Stomach smooth muscle (tissue), 2 donors: ENCODE data around the gene TICAM1.
"Not testable (repeated sequence)": the region's sequence is repeated elsewhere in the genome, so short reads cannot be mapped to it uniquely, and the experiment has no call there.

Experiments
- H3K27ac ChIP-seq: one replicate; pipeline ENCODE4 v1.7.0; 2013; ENCODE audit warnings: mild to moderate bottlenecking, low read length, inconsistent platforms
- H3K27me3 ChIP-seq, 2 donors: one replicate each; pipeline ENCODE4 v1.7.0; 2013; ENCODE audit warnings: low read length in 2 of 2; ENCODE audit not compliant: insufficient read depth in 2 of 2, control insufficient read depth in 1 of 2
- H3K36me3 ChIP-seq, 2 donors: one replicate each; pipeline ENCODE4 v1.7.0; 2013; ENCODE audit warnings: low read length in 2 of 2; ENCODE audit not compliant: control insufficient read depth in 2 of 2, insufficient read depth in 2 of 2
- H3K4me1 ChIP-seq: one replicate; pipeline ENCODE4 v1.7.0; 2013; ENCODE audit warnings: low read length; ENCODE audit not compliant: control insufficient read depth, insufficient read depth
- H3K4me3 ChIP-seq, 2 donors: one replicate each; pipeline ENCODE4 v1.7.0; 2013; ENCODE audit warnings: low read length in 2 of 2
- H3K9ac ChIP-seq, 2 donors: one replicate each; pipeline ENCODE4 v1.7.0; 2013; ENCODE audit warnings: low read length in 2 of 2, mild to moderate bottlenecking in 1 of 2
- H3K9me3 ChIP-seq, 2 donors: one replicate each; pipeline ENCODE4 v1.7.0; 2013; ENCODE audit warnings: low read length in 2 of 2; ENCODE audit not compliant: control insufficient read depth in 2 of 2
- donor health status: healthy.
- donor health status: Pancreatic carcinoma.

TICAM1 gene

DNA sequence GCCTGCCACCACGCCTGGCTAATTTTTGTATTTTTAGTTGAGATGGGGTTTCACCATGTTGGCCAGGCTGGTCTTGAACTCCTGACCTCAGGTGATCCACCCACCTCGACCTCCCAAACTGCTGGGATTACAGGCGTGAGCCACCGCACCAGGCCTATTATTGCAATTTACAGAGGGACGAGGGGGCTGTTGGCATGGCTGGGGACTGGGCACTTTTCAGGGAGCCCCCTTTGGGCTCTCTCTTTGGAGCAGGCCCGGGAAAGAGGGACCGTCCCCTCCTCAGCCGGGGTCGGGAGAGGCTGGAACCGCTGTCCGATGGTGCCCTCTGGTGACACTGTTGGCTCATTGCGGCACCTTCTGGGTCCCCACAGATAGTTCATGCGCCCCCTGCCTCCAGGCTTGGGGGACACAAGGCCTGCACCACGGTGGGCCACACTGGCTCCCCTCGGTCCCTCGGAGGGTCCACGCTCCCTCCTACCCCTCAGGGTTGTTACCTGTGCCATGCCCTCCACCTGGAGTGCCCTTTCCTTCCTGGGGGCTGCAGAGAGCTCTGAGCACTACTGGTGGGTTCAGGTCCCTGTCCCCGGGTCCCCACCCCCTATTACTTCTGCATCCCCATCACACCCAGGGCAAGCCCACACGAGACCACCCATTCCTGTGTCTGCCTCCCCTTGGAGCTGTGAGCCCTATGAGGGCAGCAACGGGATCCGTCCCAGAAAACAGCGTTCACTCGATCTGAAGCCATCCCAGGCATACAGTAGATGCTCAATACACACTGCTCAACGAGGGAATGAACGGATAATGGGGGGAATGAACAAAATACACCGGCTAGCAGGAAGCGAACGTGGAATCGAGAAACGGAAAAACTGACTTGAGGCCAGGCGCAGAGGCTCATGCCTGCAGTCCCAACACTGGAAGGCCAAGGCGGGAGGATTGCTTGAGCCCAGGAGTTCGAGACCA, 27.5 kb downstream of the TICAM1 start:
- Histone ChIP-seq H3K9ac (no peak overlapping the region), H3K9me3 (no peaks in the 10 kb centered on the region), H3K4me1 (peaks cover 2% of the 10 kb centered on the region), H3K27ac (no peak overlapping the region), H3K4me3 (peak overlapping the region in 1 of 2 donors; percentile 47), H3K27me3 (no peaks in the 10 kb centered on the region), H3K36me3 (no peaks in the 10 kb centered on the region)

DNA sequence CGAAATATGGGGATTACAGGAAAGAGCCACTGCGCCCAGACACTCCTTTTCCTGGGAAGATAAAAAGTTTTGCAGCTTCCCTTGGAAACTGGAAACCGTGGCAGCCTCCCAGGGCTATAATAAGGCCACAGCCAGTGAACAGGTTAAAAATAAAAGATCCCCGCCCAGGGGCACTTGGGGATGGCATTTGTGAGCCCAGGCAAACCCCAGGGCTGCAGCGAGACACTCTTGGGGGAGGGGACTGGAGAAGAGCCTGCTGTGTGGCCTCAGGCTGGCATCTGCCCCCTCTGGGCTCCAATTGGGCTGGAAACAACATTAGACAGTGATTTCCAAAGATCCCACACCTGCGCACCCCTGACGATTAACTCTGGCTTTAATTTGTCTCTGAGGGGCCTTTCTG, 28.8 kb downstream of the TICAM1 start:
- Histone ChIP-seq H3K4me3 (no peak overlapping the region), H3K9me3 (no peaks in the 10 kb centered on the region), H3K27ac (no peak overlapping the region), H3K9ac (no peak overlapping the region), H3K4me1 (peaks cover 2% of the 10 kb centered on the region), H3K36me3 (peaks cover 0 to 3% of the 10 kb centered on the region in 2 donors), H3K27me3 (no peaks in the 10 kb centered on the region)

DNA sequence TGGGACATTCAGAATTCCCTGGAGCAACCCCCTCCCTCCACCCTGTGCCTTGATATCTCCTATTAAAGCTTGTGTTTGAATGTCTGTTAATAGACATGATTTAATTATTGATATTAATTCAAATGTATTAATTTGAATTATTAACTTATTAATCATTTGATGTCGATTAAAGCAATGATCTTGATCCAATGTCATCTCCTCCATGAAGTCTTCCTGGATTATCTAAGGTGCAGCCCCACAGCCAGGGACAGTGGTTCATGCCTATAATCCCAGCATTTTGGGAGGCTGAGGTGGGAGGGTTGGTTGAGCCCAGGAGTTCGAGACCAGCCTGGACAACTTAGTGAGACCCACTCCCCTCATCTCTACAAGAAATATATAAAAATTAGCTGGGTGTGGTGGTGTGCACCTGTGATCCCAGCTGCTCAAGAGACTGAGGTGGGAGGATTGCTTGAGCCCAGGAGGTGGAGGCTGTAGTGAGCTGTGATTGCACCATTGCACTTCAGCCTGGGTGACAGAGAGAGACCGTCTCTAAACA, 30.4 kb downstream of the TICAM1 start:
- Histone ChIP-seq H3K27ac (no peak overlapping the region), H3K36me3 (peaks cover 6 to 8% of the 10 kb centered on the region in 2 donors), H3K27me3 (no peaks in the 10 kb centered on the region), H3K4me3 (no peak overlapping the region), H3K9ac (no peak overlapping the region), H3K9me3 (no peaks in the 10 kb centered on the region), H3K4me1 (peaks cover 7% of the 10 kb centered on the region)

DNA sequence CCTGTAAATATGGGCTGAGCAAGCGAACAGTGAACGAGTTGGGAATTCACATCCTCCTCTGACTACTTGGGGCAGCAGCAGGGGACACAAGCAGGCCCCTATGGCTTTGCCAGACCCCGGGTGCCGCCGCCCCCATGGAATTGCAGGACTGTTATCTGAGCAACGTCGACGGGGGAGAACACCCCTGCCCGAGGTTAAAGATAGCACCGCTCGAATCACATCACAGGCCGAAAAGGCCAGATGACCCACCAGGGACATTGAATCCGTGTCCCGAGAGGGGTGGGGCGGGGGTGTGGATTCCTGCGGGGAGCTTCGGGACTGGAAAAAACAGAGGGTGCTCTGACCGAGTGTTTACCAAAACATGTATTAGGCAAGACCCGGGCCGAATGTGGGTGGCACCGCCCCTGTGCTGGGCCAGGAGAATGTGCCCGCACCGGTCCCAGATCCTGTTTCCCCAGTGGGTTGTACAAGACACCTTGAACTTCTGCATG, 30.9 kb downstream of the TICAM1 start:
- Histone ChIP-seq H3K36me3 (peaks cover 6 to 8% of the 10 kb centered on the region in 2 donors), H3K9ac (no peak overlapping the region), H3K9me3 (no peaks in the 10 kb centered on the region), H3K27me3 (no peaks in the 10 kb centered on the region), H3K4me1 (peaks cover 10% of the 10 kb centered on the region), H3K27ac (no peak overlapping the region), H3K4me3 (no peak overlapping the region)

DNA sequence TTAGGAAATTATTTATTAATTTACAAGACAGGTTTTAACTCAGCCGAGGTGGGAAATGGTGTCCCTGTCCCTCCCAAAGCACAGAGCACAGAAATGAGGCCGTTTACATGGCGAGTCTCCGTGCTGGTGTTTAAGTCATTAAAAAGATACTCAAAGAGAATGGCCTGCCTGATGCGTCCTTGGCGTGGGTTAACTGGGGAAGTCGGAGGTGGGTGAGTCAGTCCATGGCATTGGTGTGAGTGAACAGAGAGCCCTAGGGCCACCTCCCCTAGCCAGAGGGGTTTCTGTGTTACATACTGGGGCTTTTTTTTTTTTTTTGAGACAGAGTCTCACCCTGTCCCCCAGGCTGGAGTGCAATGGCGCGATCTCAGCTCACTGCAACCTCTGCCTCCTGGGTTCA, 36.1 kb downstream of the TICAM1 start:
- no peak overlapping the region for H3K4me3 ChIP-seq
- peaks cover 36% of the 10 kb centered on the region for H3K4me1 ChIP-seq
- H3K27ac ChIP-seq = no peak overlapping the region
- no peaks in the 10 kb centered on the region for H3K27me3 ChIP-seq
- no peak overlapping the region for H3K9ac ChIP-seq
- no peaks in the 10 kb centered on the region for H3K9me3 ChIP-seq
- peaks cover 22 to 27% of the 10 kb centered on the region in 2 donors for H3K36me3 ChIP-seq

DNA sequence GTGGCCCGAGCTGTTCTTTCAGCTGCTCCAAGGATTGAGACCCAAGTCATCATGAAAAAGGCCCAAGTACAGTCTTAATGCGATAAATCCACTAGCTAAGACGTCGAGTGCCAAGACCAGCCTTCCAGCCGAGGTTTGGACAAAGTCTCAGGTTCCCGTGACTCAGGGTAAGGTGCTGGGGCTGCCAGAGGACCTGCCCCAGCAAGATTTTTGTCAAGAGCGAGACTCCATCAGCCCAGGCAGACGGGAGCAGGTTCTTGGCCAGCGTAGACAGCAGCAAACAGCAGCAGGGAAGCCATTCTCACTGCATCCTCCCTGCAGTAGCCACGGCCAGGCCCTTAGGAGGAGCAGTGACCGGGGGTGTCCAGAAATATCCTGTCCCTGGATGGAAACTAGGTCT, 36.5 kb downstream of the TICAM1 start:
- no peaks in the 10 kb centered on the region for H3K9me3 ChIP-seq
- no peak overlapping the region for H3K9ac ChIP-seq
- H3K27me3 ChIP-seq = no peaks in the 10 kb centered on the region
- no peak overlapping the region for H3K27ac ChIP-seq
- peaks cover 22 to 27% of the 10 kb centered on the region in 2 donors for H3K36me3 ChIP-seq
- H3K4me3 ChIP-seq = no peak overlapping the region
- peaks cover 36% of the 10 kb centered on the region for H3K4me1 ChIP-seq

DNA sequence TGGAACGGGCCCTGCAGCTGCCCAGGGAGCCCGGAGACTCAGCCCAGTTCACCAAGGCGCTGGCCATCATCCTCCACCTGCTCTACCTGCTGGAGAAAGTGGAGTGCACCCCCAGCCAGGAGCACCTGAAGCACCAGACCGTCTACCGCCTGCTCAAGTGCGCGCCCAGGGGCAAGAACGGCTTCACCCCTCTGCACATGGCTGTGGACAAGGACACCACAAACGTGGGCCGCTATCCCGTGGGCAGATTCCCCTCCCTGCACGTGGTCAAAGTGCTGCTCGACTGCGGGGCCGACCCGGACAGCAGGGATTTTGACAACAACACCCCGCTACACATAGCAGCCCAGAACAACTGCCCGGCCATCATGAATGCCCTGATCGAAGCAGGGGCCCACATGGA, 38.2 kb downstream of the TICAM1 start:
- Histone ChIP-seq H3K4me1 (peaks cover 36% of the 10 kb centered on the region), H3K36me3 (peaks cover 22 to 24% of the 10 kb centered on the region in 2 donors)
- H3K9ac ChIP-seq, H3K27me3 ChIP-seq, H3K4me3 ChIP-seq, H3K9me3 ChIP-seq, H3K27ac ChIP-seq: not testable (repeated sequence)

DNA sequence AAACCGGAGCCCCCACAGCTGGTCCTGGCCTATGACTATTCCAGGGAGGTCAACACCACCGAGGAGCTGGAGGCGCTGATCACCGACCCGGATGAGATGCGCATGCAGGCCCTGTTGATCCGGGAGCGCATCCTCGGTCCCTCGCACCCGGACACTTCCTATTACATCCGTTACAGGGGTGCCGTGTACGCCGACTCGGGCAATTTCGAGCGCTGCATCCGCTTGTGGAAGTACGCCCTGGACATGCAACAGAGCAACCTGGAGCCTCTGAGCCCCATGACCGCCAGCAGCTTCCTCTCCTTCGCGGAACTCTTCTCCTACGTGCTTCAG, 38.7 kb downstream of the TICAM1 start:
- not testable (repeated sequence) for H3K9me3 ChIP-seq, H3K9ac ChIP-seq, H3K27me3 ChIP-seq, H3K27ac ChIP-seq
- peak overlapping the region in 1 of 2 donors; percentile 83 for H3K4me3 ChIP-seq
- H3K4me1 ChIP-seq = peaks cover 36% of the 10 kb centered on the region
- peaks cover 22 to 24% of the 10 kb centered on the region in 2 donors for H3K36me3 ChIP-seq

DNA sequence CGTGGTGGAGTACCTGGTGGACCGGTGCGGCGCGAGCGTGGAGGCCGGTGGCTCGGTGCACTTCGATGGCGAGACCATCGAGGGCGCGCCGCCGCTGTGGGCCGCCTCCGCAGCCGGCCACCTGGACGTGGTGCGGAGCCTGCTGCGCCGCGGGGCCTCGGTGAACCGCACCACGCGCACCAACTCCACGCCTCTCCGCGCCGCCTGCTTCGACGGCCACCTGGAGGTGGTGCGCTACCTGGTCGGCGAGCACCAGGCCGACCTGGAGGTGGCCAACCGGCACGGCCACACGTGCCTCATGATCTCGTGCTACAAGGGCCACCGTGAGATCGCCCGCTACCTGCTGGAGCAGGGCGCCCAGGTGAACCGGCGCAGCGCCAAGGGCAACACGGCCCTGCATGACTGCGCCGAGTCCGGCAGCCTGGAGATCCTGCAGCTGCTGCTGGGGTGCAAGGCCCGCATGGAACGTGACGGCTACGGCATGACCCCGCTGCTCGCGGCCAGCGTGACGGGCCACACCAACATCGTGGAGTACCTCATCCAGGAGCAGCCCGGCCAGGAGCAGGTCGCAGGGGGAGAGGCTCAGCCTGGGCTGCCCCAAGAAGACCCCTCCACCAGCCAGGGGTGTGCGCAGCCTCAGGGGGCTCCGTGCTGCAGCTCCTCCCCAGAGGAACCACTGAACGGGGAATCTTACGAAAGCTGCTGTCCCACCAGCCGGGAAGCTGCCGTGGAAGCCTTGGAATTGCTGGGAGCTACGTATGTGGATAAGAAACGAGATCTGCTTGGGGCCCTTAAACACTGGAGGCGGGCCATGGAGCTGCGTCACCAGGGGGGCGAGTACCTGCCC, 39.3 kb downstream of the TICAM1 start:
- not testable (repeated sequence) for H3K9me3 ChIP-seq, H3K27me3 ChIP-seq
- Histone ChIP-seq H3K9ac (peak overlapping the region; percentile 76 to 84), H3K27ac (peak overlapping the region; percentile 78), H3K4me3 (peak overlapping the region; percentile 73 to 83), H3K4me1 (peaks cover 36% of the 10 kb centered on the region), H3K36me3 (peaks cover 22% of the 10 kb centered on the region in 2 donors)

DNA sequence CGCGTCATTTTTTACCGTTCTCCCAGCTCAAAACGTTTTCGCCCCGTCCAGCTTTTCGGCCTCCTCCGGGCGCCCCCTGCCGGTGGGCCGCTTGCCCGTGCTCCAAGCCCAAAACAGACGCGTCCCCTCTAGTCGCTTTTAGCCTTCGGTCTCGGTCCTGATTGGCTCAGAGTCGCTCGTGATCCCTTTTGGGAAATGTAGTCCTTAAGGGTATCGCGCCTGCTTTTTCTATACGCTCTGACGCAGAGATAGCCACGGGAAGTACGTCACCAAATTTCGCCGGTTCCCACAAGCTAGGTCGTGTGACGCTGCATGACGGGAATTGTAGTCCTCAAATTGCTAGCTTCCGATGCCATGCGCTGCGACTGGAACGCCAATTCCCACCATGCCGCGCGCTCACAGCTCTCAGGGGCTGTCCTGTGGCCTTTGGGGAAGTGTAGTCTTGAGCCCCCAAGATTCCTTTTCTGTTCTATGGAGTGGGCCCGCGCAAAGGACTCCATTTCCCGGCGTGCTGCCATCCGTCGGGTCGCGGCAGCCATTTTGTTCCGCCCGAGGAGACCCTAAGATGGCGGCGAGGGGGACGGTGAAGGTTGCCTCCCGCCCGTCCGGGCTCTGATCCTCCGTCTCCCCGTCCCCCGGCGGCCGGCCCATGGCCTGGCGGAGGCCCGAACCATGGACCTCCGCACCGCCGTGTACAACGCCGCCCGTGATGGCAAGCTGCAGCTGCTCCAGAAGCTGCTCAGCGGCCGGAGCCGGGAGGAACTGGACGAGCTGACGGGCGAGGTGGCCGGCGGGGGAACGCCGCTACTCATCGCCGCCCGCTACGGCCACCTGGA, 40.1 kb downstream of the TICAM1 start, which contains the start of gene FEM1A:
FEM1A (plus strand) TSS at position 552 of the 836 bp plus-strand sequence; CDS start at position 673, 121 bp downstream.
- H3K27me3 ChIP-seq = no peaks in the 10 kb centered on the region
- H3K4me3 ChIP-seq = peak within 1 kb of the TSS; percentile 73 to 83
- H3K36me3 ChIP-seq = peaks cover 17 to 19% of the 10 kb centered on the region in 2 donors
- peak within 1 kb of the TSS; percentile 76 to 84 for H3K9ac ChIP-seq
- H3K27ac ChIP-seq = peak within 1 kb of the TSS; percentile 78
- no peaks in the 10 kb centered on the region for H3K9me3 ChIP-seq
- H3K4me1 ChIP-seq = peaks cover 30% of the 10 kb centered on the region
